Ecto neural progenitor cell (in vitro differentiated cells): ENCODE measurements around the gene PCDH9.
"Not testable (repeated sequence)": the region's sequence is repeated elsewhere in the genome, so short reads cannot be mapped to it uniquely, and the experiment has no call there.

ENCODE experiments used
- DNase-seq: peaks from one replicate; pipeline ENCODE4 v3.0.0-alpha.2; 2018; ENCODE audit warnings: low spot score

Gene PCDH9

GRCh38 chr13:66899955-66900354 lies 330.2 kb downstream of the PCDH9 start:
- DNase-seq: no peak

DNA sequence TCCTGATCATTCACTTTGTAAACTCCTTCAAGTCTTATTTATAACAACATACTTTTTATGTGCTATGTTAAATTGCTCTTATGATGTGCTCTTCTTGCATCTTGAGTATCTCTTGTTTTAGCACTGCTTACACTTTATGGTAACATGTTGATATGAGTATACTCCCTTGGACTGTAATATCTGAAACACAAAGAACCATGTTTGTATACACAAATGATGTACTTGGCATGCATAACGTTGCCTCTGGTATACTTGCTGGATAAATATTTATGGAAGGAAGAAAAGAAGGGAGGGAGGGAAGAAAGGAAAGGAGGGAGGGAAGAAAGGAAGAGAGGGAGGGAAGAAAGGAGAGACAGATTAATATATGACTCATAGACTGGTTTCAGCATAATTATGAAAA lies 333.2 kb downstream of the PCDH9 start:
- no peak for DNase-seq

DNA sequence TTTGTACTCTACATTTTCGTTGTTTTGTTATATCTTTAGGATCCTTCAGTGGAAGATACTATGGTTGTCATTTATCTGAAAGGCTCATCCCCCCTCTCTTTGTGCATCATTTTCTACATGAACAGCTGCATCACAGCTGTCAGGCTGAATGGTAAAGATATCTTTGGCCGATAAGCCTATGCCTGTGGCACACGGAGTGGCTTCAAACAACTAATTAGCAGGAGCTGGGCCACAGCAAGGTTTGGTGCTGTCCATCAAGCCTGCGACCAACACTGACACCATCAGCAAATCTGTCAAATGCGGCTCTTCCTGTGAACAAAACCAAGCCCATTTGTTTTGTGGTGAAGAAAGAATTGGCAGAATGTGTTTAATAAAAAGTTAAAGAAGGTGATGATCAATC lies 334.4 kb downstream of the PCDH9 start:
- no peak for DNase-seq

GRCh38 chr13:66895320-66895719 lies 334.8 kb downstream of the PCDH9 start:
- DNase-seq: no peak

DNA sequence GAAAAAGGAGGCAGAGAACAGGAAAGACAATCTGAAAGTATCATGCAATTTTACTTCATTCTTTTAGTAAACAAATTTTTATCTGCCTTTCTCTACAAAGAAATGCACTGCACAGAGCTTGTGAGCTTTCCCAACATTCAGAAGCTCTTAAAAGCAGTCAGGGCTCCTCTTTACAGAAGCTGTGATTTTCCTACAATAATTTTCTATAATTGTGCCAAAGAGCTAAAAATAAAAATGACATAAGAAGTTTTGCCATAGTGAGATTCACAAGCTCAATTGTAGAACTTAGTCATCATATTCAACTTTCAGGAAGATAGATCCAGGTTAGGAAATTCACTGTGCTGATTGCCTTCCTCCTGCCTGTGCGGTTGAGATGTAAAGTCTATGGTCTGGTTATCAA lies 341.4 kb downstream of the PCDH9 start:
- DNase-seq: no peak

GRCh38 chr13:66887088-66887487 lies 343.0 kb downstream of the PCDH9 start:
- DNase-seq: no peak

DNA sequence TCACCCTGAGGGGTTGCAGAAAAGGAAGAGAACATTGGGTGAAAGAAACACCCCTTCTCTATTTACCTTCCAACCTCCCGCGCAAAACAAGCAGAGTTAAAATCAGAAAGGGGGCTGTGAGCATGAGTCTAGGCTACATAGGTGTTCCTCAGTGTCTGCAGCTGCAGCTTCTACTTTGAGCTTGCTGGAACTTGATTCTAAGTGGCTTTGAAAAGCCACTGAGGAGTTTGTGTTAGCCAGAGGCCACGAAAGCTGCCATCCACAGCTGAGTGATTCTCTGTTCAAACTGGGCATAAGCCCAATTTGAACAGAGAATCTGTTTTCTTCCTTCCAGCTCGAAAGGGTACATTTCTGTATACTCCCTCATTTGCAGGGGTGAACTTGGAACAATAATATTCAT lies 343.9 kb downstream of the PCDH9 start:
- DNase-seq: no peak

DNA sequence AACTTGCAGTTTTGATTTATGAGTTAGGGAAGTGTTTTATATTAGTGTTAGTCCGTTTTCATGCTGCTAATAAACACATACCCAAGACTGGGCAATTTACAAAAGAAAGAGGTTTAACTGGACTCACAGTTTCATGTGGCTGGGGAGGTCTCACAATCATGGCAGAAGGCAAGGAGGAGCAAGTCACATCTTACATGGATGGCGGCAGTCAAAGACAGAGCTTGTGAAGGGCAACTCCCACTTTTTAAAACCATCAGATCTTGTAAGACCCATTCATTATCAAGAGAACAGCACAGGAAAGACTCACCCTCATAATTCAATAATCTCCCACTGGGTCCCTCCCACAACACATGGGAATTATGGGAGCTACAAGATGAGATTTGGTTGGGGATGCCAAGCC lies 349.0 kb downstream of the PCDH9 start:
- not testable (repeated sequence) for DNase-seq

DNA sequence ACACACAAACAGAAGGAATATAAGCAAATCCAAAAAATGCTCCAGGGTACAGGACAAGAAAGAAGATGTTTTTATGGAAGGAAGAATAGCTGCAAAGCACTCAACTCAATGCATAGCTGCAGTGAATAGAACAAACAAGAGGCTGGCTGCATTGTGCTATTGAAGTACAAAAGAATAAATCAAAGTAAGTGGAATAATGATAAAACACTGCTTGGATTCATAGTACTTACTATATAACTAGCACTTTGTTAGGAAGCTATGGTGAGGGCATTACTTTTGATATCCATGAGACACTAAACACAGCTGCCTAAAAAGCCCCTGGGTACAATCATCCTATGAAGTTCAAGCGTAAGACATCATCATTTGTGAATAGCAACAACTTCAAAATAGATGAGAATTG lies 350.1 kb downstream of the PCDH9 start:
- no peak for DNase-seq

GRCh38 chr13:66875264-66875663 lies 354.9 kb downstream of the PCDH9 start:
- DNase-seq: no peak

DNA sequence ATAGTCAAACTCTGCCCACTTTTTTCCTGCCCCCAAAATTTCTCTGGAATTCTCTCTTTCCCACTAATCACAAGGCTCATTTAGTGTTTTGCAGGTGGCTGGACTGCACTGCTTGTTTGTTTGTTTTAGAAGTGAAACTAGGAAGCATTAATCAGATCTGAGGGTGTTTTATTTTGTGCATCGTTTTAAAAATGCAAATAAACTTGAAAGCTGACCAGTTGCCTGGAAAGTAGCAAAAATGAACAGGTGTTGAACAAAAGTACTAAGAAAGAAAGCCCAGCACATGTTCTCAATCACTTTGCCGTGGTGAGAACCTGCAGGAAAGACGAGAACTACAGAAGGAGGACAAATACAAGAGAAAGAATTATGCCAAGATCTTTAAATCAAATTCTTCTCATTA lies 365.5 kb downstream of the PCDH9 start:
- no peak for DNase-seq

GRCh38 chr13:66860878-66861417 lies 369.2 kb downstream of the PCDH9 start:
- DNase-seq: no peak

GRCh38 chr13:66859934-66860877 lies 369.9 kb downstream of the PCDH9 start:
- DNase-seq: no peak

GRCh38 chr13:66859078-66859477 lies 371.1 kb downstream of the PCDH9 start:
- no peak for DNase-seq

- DNase-seq: no peak
These were observed 372.0 kb downstream of the PCDH9 start for GRCh38 chr13:66858163-66858562.

GRCh38 chr13:66855131-66855530 lies 375.0 kb downstream of the PCDH9 start:
- no peak for DNase-seq

GRCh38 chr13:66853564-66853963 lies 376.6 kb downstream of the PCDH9 start:
- no peak for DNase-seq

DNA sequence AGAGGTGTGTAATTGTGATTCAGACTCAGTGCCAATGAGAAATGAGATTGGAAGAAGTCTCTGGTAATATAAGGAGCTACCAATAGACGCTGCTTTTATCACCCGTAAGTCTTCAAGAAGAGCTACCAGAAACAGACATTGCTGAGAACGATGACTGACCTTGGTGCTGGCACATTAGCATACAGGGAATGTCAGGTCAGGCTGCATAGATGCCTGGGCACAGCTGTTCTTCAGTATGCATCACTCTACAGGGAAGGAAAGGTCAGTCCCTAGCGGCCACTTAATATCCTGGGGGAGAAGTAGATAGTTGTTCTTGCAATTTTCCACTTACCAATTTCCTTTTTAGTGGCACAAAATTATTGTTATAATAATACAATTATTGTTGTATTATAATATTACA lies 380.4 kb downstream of the PCDH9 start:
- no peak for DNase-seq

DNA sequence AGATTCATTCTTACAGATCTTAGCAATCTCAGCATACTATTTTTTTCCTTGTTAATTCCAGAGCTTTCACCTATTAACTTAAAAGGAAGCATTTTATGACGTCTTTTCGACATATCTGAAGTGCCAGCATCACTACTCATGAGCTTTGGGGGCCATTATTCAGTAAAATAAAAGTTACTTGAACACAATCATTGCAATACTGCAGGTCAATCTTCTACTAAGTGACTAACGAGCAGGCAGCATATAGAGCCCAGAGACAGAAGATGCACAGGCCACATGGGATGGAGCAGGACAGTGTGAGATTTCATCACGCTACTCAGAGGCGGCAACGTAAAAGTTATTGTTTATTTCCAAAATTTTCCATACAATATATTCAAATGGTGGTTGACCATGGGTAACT lies 382.6 kb downstream of the PCDH9 start:
- DNase-seq: no peak

GRCh38 chr13:66845393-66845792 lies 384.7 kb downstream of the PCDH9 start:
- no peak for DNase-seq

- DNase-seq: no peak
These were observed 385.2 kb downstream of the PCDH9 start for GRCh38 chr13:66844933-66845332.

- DNase-seq: no peak
These were observed 387.4 kb downstream of the PCDH9 start for GRCh38 chr13:66842766-66843165.

GRCh38 chr13:66840621-66841020 lies 389.5 kb downstream of the PCDH9 start:
- no peak for DNase-seq

- DNase-seq: no peak
These were observed 392.9 kb downstream of the PCDH9 start for GRCh38 chr13:66837246-66837645.
